Esophagus squamous epithelium (tissue), 5 donors: Measurements from ENCODE around the gene LPAR5. TPM values are rescaled to one million over a fixed set of nuclear protein-coding genes. Genes with fewer than 3 reads are reported as not detected.
"Not testable (repeated sequence)": the region's sequence is repeated elsewhere in the genome, so short reads cannot be mapped to it uniquely, and the experiment has no call there.

ENCODE experiments used
- DNase-seq: peaks from one replicate; lab custom pipeline; 2025; lab: John Stamatoyannopoulos, UW
- H3K27ac ChIP-seq, 4 donors: fragments of 200-600 bp; sonication (generic); one replicate each; pipeline ENCODE4 v1.5.1; 2016 to 2019; ENCODE audit warnings: mild to moderate bottlenecking in 1 of 4
- H3K27me3 ChIP-seq, 4 donors: fragments of 200-600 bp; sonication (generic); 1 replicate in 3 of 4; 2 replicates in 1 of 4; pipeline versions ENCODE4 v1.5.1 to v1.6.0; 2017 to 2021; ENCODE audit warnings: antibody characterized with exemption in 1 of 4
- H3K36me3 ChIP-seq, 3 donors: fragments of 200-600 bp; sonication (generic); one replicate each; pipeline ENCODE4 v1.5.1; 2016 to 2019
- H3K4me1 ChIP-seq, 3 donors: fragments of 200-600 bp; sonication (generic); one replicate each; pipeline ENCODE4 v1.5.1; 2017 to 2019
- H3K4me3 ChIP-seq, 4 donors: fragments of 200-600 bp; sonication (generic); 1 replicate in 3 of 4; 2 replicates in 1 of 4; pipeline ENCODE4 v1.5.1; 2016 to 2019; ENCODE audit warnings: mild to moderate bottlenecking in 2 of 4, moderate library complexity in 1 of 4
- H3K9me3 ChIP-seq, 3 donors: fragments of 200-600 bp; sonication (generic); one replicate each; pipeline ENCODE4 v1.5.1; 2016 to 2019
- POLR2A ChIP-seq, 4 donors: fragments of 450-650 bp; IDR thresholded peaks; one replicate each; pipeline ENCODE4 v1.6.1; 2017; ENCODE audit warnings: antibody characterized with exemption in 4 of 4, mild to moderate bottlenecking in 4 of 4, moderate library complexity in 3 of 4
- WGBS, 2 donors: methylation state at CpG; one replicate each; pipeline ENCODE4 v1.1.5; 2018; 5-methylcytosine and 5-hydroxymethylcytosine counted together
- intact Hi-C: fragments of 100-400 bp; cut with DNase I; formaldehyde crosslinking; loops from one replicate; pipeline ENCODE4 v1.15.0; 2022
- total RNA-seq, 4 donors: library from RNA; depleted of rRNA; stranded (reverse); fragments of >200 nt; gene quantifications; one replicate each; pipeline ENCODE4 v1.1.0, GENCODE V29; 2016
- TF ChIP-seq, protein P1 (sequence below), 6 experiments: fragments of 450-650 bp in 4 of 6; fragments of 200-600 bp in 2 of 6; sonication (generic) in 2 of 6; IDR thresholded peaks; one replicate each; pipeline ENCODE4 v1.5.1; 2016 to 2019; ENCODE audit warnings: antibody characterized with exemption in 6 of 6, mild to moderate bottlenecking in 4 of 6, moderate library complexity in 4 of 6
- donor health status: DM: yes; HTN: yes; CAD: no.

LPAR5 gene
- total RNA-seq, 4 donors from 2014 or later, result 12.8 to 46.0 (median 17.4) TPM

DNA sequence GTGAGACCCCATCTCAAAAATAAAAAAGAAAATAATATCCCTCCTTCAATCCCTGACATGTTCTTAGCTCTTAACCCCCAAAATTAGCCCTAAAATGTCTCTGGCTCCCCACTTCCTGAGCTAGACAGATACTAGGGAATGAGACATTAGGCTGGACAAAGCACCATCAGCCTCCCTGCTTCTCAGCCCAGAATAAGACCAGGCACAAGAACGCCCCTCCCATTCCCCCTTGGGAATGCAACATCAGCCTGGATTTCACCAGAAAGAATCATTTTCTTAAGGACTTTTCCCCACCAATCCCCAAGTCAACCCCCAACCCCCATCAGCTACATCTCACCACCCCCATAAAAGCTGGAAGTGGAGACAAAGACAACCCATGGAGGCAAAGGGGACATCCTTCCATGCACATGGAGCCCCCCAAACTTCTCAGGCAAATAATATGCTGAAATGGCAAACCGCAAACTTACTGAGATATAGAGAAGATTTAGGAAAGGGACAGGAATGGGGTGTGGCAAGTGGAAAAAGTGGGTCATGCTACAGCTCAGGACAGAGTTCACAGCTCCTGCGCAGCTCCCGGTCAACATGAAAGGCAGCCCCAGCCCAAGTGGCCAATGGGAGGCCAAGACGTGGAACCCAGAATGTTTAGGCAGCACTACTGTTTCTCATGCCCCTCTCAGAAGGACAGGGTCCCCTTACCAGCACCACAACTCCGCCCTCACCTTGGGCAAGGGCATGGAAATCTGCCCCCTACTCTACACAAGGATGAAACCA lies 31.3 kb downstream of the LPAR5 start:
- Histone ChIP-seq H3K4me3 (peak overlapping the region in 3 of 4 donors; percentile 99 to 100 (median 99)), H3K27me3 (no peaks in the 10 kb centered on the region), H3K36me3 (peaks cover 27 to 34% (median 28%) of the 10 kb centered on the region in 3 donors), H3K27ac (peak overlapping the region; percentile 73 to 99 (median 93)), H3K9me3 (no peaks in the 10 kb centered on the region), H3K4me1 (peaks cover 19 to 57% (median 38%) of the 10 kb centered on the region in 3 donors)
- no peak for TF ChIP-seq POLR2A (IDR thresholded peaks at IDR 0.05)
- TF ChIP-seq, protein P1, sequence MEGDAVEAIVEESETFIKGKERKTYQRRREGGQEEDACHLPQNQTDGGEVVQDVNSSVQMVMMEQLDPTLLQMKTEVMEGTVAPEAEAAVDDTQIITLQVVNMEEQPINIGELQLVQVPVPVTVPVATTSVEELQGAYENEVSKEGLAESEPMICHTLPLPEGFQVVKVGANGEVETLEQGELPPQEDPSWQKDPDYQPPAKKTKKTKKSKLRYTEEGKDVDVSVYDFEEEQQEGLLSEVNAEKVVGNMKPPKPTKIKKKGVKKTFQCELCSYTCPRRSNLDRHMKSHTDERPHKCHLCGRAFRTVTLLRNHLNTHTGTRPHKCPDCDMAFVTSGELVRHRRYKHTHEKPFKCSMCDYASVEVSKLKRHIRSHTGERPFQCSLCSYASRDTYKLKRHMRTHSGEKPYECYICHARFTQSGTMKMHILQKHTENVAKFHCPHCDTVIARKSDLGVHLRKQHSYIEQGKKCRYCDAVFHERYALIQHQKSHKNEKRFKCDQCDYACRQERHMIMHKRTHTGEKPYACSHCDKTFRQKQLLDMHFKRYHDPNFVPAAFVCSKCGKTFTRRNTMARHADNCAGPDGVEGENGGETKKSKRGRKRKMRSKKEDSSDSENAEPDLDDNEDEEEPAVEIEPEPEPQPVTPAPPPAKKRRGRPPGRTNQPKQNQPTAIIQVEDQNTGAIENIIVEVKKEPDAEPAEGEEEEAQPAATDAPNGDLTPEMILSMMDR (IDR thresholded peaks at IDR 0.05), result no peak
- 59 to 74% methylated on average over 3 to 6 of the region's 6 CpGs for WGBS, 2 donors
- intact Hi-C loops, result no loop called here
- no peak for DNase-seq

DNA sequence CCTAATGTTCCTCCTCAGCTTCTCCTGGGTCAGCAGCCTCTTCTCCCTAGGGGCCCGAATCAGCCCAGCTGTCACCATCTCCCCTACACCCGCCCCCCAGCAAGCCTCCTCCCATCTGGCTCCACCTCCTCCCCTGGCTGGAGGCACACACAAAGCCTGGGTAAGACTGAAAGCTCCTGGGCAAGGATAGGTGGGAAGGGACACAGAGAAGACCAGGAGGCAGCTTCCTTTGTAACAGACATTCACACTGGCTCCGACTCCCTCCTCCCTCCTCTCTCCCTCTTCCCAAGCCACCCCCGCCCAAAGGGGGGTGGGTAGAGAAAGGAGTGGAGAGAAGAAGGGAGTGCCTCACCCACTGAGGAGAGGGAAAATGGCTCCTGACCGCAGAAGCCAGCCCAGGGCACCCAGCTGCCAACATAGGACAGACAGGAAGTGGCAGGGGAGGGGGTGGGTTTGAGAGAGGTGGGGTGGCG lies 32.6 kb downstream of the LPAR5 start:
- peak overlapping the region; percentile 55 to 99 (median 86) for H3K27ac ChIP-seq
- 18 to 22% methylated on average over 1 to 5 of the region's 6 CpGs for WGBS, 2 donors
- no peaks in the 10 kb centered on the region for H3K27me3 ChIP-seq
- intact Hi-C loops, result no loop called here
- H3K36me3 ChIP-seq, result peaks cover 38 to 47% (median 41%) of the 10 kb centered on the region in 3 donors
- TF ChIP-seq, protein P1 (IDR thresholded peaks at IDR 0.05), result no peak
- TF ChIP-seq POLR2A (IDR thresholded peaks at IDR 0.05), result no peak
- peaks cover 19 to 53% (median 38%) of the 10 kb centered on the region in 3 donors for H3K4me1 ChIP-seq
- H3K9me3 ChIP-seq, result no peaks in the 10 kb centered on the region
- H3K4me3 ChIP-seq, result peak overlapping the region in 2 of 4 donors; percentile 11 to 99
- DNase-seq, result no peak

DNA sequence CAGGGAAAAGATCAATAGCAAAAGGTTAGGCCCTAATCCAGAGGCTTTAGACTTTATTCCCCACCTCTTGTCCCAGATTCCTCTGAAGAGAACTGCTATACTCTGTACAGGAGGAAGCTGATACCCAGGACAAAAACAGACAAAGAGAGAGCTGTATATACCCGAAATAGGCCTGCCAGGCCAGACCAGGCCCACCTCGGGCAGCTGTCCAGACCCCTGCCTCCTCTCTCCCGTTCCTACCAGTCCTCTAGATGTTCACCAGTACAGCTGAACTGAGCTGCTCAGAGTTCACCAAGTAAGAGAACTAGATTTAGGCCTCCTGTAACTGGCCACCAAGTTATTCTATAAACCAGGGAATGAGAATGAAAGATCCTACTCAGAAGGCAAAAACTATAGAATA lies 33.2 kb downstream of the LPAR5 start:
- Histone ChIP-seq H3K4me3 (peak overlapping the region in 2 of 4 donors; percentile 3 to 99), H3K4me1 (peaks cover 14 to 47% (median 32%) of the 10 kb centered on the region in 3 donors), H3K36me3 (peaks cover 44 to 53% (median 45%) of the 10 kb centered on the region in 3 donors), H3K27me3 (no peaks in the 10 kb centered on the region), H3K9me3 (no peaks in the 10 kb centered on the region), H3K27ac (peak overlapping the region; percentile 55 to 99 (median 86))
- WGBS, 2 donors, result 53 to 56% methylated on average over 3 of the region's 3 CpGs
- intact Hi-C loops, result no loop called here
- DNase-seq, result no peak
- no peak for TF ChIP-seq POLR2A (IDR thresholded peaks at IDR 0.05)
- TF ChIP-seq, protein P1 (IDR thresholded peaks at IDR 0.05), result no peak

DNA sequence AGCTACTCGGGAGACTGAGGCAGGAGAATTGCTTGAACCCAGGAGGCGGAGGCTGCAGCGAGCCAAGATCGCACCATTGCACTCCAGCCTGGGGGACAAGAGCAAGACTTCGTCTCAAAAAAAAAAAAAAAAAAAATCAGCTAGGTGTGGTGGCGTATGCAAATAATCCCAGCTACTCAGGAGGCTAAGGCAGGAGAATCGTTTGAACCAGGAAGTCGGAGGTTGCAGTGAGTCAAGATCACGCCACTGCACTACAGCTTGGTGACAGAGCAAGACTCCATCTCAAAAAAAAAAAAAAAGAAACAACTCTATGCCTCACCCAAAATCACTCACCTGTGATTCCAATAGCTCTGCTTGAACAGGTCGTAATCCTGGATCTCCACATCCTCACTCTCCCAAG lies 40.1 kb downstream of the LPAR5 start:
- H3K4me3 ChIP-seq, intact Hi-C loops, H3K4me1 ChIP-seq, DNase-seq, H3K27ac ChIP-seq, H3K27me3 ChIP-seq, H3K9me3 ChIP-seq: not testable (repeated sequence)
- H3K36me3 ChIP-seq, result peaks cover 79 to 100% (median 91%) of the 10 kb centered on the region in 3 donors
- 75 to 79% methylated on average over 9 to 10 of the region's 10 CpGs for WGBS, 2 donors

DNA sequence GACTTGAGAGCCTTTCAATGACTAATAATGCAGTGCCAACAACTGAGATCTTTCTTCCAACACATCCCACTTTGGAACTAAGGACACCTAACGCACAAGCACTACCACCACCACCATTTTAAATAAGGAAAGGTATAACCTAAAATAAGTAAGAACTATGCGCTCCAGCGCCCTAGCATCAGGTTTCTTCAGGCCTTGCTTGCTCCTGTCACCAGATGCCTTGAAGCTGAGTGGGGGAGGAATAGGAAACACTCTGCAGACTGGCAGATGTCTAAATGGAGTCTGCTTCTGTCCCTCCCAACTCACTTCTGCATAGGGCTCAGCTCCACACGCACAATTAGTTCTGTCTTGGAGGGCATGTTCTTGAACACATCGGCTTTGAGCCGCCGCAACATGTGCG lies 43.7 kb downstream of the LPAR5 start:
- WGBS, 2 donors, result 89 to 90% methylated on average over 6 to 7 of the region's 8 CpGs
- no peak overlapping the region for H3K4me3 ChIP-seq
- no peak overlapping the region for H3K27ac ChIP-seq
- intact Hi-C loops, result no loop called here
- H3K9me3 ChIP-seq, result no peaks in the 10 kb centered on the region
- TF ChIP-seq, protein P1 (IDR thresholded peaks at IDR 0.05), result no peak
- no peak for TF ChIP-seq POLR2A (IDR thresholded peaks at IDR 0.05)
- no peaks in the 10 kb centered on the region for H3K4me1 ChIP-seq
- no peak for DNase-seq
- H3K27me3 ChIP-seq, result no peaks in the 10 kb centered on the region
- peaks cover 72 to 100% (median 92%) of the 10 kb centered on the region in 3 donors for H3K36me3 ChIP-seq

DNA sequence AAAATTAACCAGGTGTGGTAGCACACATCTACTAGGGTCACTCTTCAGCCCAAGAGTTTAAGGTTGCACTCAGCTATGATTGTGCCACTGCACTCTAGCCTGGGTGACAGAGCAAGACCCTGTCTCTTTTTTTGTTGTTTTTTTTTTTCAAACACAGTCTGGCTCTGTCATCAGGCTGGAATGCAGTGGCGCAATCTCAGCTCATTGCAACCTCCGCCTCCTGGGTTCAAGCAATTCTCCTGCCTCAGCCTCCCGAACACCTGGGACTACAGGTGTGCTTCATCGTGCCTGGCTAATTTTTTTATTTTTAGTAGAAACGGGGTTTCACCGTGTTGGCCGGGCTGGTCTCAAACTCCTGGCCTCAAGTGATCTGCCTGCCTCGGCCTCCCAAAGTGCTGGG lies 49.2 kb downstream of the LPAR5 start:
- peaks cover 60 to 100% (median 95%) of the 10 kb centered on the region in 3 donors for H3K36me3 ChIP-seq
- 87 to 92% methylated on average over 7 to 8 of the region's 8 CpGs for WGBS, 2 donors
- H3K4me3 ChIP-seq, DNase-seq, H3K27me3 ChIP-seq, H3K27ac ChIP-seq, intact Hi-C loops, H3K9me3 ChIP-seq, H3K4me1 ChIP-seq: not testable (repeated sequence)
